Endodermal cell (in vitro differentiated cells): ENCODE results near the gene BHLHE23. TPM values are rescaled to one million over a fixed set of nuclear protein-coding genes. Genes with fewer than 3 reads are reported as not detected.

Experiments
- DNase-seq: peaks from one replicate; pipeline ENCODE4 v3.0.0-alpha.2; 2017
- H3K27ac ChIP-seq: 2 replicates; pipeline ENCODE4 v1.5.1; 2013; ENCODE audit warnings: mild to moderate bottlenecking, low read depth, low read length, moderate library complexity
- H3K27me3 ChIP-seq: 2 replicates; pipeline ENCODE4 v1.6.1; 2013; ENCODE audit warnings: mild to moderate bottlenecking, low read length, moderate library complexity; ENCODE audit not compliant: insufficient read depth, control insufficient read depth, poor library complexity, severe bottlenecking
- H3K36me3 ChIP-seq: 2 replicates; pipeline ENCODE4 v1.7.0; 2013; ENCODE audit warnings: mild to moderate bottlenecking, low read length, moderate library complexity; ENCODE audit not compliant: control insufficient read depth, insufficient read depth
- H3K4me1 ChIP-seq: one replicate; pipeline ENCODE4 v1.7.0; 2013; ENCODE audit warnings: low read length; ENCODE audit not compliant: control insufficient read depth, insufficient read depth
- H3K4me3 ChIP-seq: 2 replicates; pipeline ENCODE4 v1.5.1; 2013; ENCODE audit warnings: mild to moderate bottlenecking, low read length, moderate library complexity
- H3K9ac ChIP-seq: 2 replicates; pipeline ENCODE4 v1.6.1; 2013; ENCODE audit warnings: mild to moderate bottlenecking, low read length, moderate library complexity; ENCODE audit not compliant: poor library complexity, severe bottlenecking; ENCODE audit errors: extremely low read depth
- H3K9me3 ChIP-seq: 2 replicates; pipeline ENCODE4 v1.6.1; 2013; ENCODE audit warnings: mild to moderate bottlenecking, low read length, moderate library complexity; ENCODE audit not compliant: control insufficient read depth
- H3K27ac Mint-ChIP-seq: 2 replicates; pipeline ENCODE4 v1.8.0; 2020; ENCODE audit warnings: mixed read lengths
- H3K27me3 Mint-ChIP-seq: 2 replicates; pipeline ENCODE4 v1.8.0; 2021; ENCODE audit warnings: mild to moderate bottlenecking, mixed read lengths; ENCODE audit not compliant: insufficient read depth
- H3K36me3 Mint-ChIP-seq: 2 replicates; pipeline ENCODE4 v1.8.0; 2020; ENCODE audit warnings: low read depth, mixed read lengths
- H3K4me1 Mint-ChIP-seq: 2 replicates; pipeline ENCODE4 v1.8.0; 2020; ENCODE audit warnings: mixed read lengths
- H3K4me3 Mint-ChIP-seq: 2 replicates; pipeline ENCODE4 v1.8.0; 2020; ENCODE audit warnings: mild to moderate bottlenecking, moderate library complexity, mixed read lengths
- H3K9me3 Mint-ChIP-seq: 2 replicates; pipeline ENCODE4 v1.8.0; 2020; ENCODE audit warnings: mild to moderate bottlenecking, mixed read lengths
- CTCF ChIP-seq: fragments of 200-600 bp; sonication (generic); conservative IDR thresholded peaks from 2 replicates; pipeline ENCODE4 v1.5.0; 2021; ENCODE audit warnings: antibody characterized with exemption, mild to moderate bottlenecking
- WGBS, 2 experiments: methylation state at CpG; one replicate each; pipeline versions ENCODE4 v1.1.5 to v1.1.7; 2013; ENCODE audit warnings: missing lambda C conversion rate in 2 of 2, mixed read lengths in 1 of 2; ENCODE audit not compliant: insufficient coverage in 1 of 2, insufficient read length in 1 of 2; 5-methylcytosine and 5-hydroxymethylcytosine counted together
- total RNA-seq, 2 donors: library from RNA; stranded (reverse); fragmentation: NEBNext Ultra II Directional in 1 of 2; extraction: Animal tissue kit (Norgen Biotek cat#: 25700) in 1 of 2; gene quantifications; 2 replicates in 1 of 2; 3 replicates in 1 of 2; pipeline ENCODE4 v1.2.1, GENCODE V29; 2021

BHLHE23 gene
- total RNA-seq, 2 donors from 2014 or later, result not detected

- Histone ChIP-seq H3K27ac (no peak overlapping the region), H3K9me3 (no peaks in the 10 kb centered on the region), H3K27me3 (peaks cover 44% of the 10 kb centered on the region), H3K9ac (no peak overlapping the region), H3K4me1 (no peaks in the 10 kb centered on the region), H3K4me3 (no peak overlapping the region), H3K36me3 (no peaks in the 10 kb centered on the region)
- no peak for TF ChIP-seq CTCF
- Mint-ChIP-seq H3K27ac (no peak overlapping the region), H3K9me3 (no peaks in the 10 kb centered on the region), H3K4me3 (no peak overlapping the region), H3K36me3 (no peaks in the 10 kb centered on the region), H3K4me1 (no peaks in the 10 kb centered on the region), H3K27me3 (peaks cover 38% of the 10 kb centered on the region)
- WGBS, 2 experiments, result 80 to 81% methylated on average over 22 to 33 of the region's 33 CpGs
- no peak for DNase-seq
Measured at GRCh38 chr20:62970307-62971210, 36.2 kb downstream of the BHLHE23 start.

GRCh38 chr20:62969939-62970306, 36.8 kb downstream of the BHLHE23 start:
- no peaks in the 10 kb centered on the region for H3K4me1 Mint-ChIP-seq
- H3K27me3 Mint-ChIP-seq, result peaks cover 33% of the 10 kb centered on the region
- no peak overlapping the region for H3K4me3 ChIP-seq
- H3K36me3 Mint-ChIP-seq, result no peaks in the 10 kb centered on the region
- H3K4me1 ChIP-seq, result no peaks in the 10 kb centered on the region
- H3K36me3 ChIP-seq, result no peaks in the 10 kb centered on the region
- no peak for DNase-seq
- H3K9ac ChIP-seq, result no peak overlapping the region
- no peak for TF ChIP-seq CTCF
- peaks cover 38% of the 10 kb centered on the region for H3K27me3 ChIP-seq
- H3K9me3 Mint-ChIP-seq, result no peaks in the 10 kb centered on the region
- H3K27ac ChIP-seq, result no peak overlapping the region
- H3K9me3 ChIP-seq, result no peaks in the 10 kb centered on the region
- WGBS, 2 experiments, result 88 to 100% methylated on average over 4 to 8 of the region's 8 CpGs
- H3K4me3 Mint-ChIP-seq, result no peak overlapping the region
- no peak overlapping the region for H3K27ac Mint-ChIP-seq

- H3K4me3 ChIP-seq, result no peak overlapping the region
- Mint-ChIP-seq H3K4me1 (no peaks in the 10 kb centered on the region), H3K9me3 (no peaks in the 10 kb centered on the region), H3K27ac (no peak overlapping the region), H3K4me3 (no peak overlapping the region), H3K36me3 (no peaks in the 10 kb centered on the region), H3K27me3 (peaks cover 26% of the 10 kb centered on the region)
- 72 to 79% methylated on average over 10 to 16 of the region's 16 CpGs for WGBS, 2 experiments
- H3K27me3 ChIP-seq, result peaks cover 31% of the 10 kb centered on the region
- no peaks in the 10 kb centered on the region for H3K4me1 ChIP-seq
- no peak for DNase-seq
- H3K9me3 ChIP-seq, result no peaks in the 10 kb centered on the region
- no peaks in the 10 kb centered on the region for H3K36me3 ChIP-seq
- TF ChIP-seq CTCF, result no peak
- H3K9ac ChIP-seq, result no peak overlapping the region
- H3K27ac ChIP-seq, result no peak overlapping the region
Measured at GRCh38 chr20:62969179-62969760, 37.5 kb downstream of the BHLHE23 start.
